22Rv1 (cell line): Measurements from ENCODE around the gene CALML4.
"Not testable (repeated sequence)": the region's sequence is repeated elsewhere in the genome, so short reads cannot be mapped to it uniquely, and the experiment has no call there.

Experiments
- H3K27ac ChIP-seq: fragments of 450-650 bp; 2 replicates; pipeline ENCODE4 v1.5.1; 2017
- ZFX ChIP-seq: fragments of 450-650 bp; IDR thresholded peaks from 2 replicates; pipeline ENCODE4 v1.6.1; 2017; ENCODE audit warnings: antibody characterized with exemption, borderline replicate concordance
- TF ChIP-seq, protein P1 (sequence below): fragments of 450-650 bp; IDR thresholded peaks from 2 replicates; pipeline ENCODE4 v1.5.1; 2017; ENCODE audit warnings: mild to moderate bottlenecking

Gene CALML4

DNA sequence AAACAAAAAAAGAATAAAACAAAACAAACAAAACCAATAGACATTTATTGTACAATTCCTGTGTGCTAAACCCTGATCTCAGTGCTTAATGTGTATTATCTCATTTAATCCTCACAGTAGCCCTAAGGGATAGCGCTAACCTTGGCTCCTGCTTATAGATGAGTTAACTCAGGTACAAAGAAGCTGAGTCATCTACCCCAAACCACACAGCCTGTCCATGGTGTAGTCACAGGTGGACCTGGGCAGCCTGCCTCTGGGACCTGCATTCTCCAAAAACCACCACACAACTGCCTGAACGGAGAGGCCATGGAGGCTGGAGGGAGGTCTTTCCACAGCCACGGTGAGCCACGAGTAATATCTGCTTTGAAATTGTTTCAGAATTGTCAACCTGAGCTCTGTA lies 29.9 kb upstream of the CALML4 start:
- H3K27ac ChIP-seq: no peak overlapping the region
- no peak for TF ChIP-seq ZFX
- TF ChIP-seq, protein P1, sequence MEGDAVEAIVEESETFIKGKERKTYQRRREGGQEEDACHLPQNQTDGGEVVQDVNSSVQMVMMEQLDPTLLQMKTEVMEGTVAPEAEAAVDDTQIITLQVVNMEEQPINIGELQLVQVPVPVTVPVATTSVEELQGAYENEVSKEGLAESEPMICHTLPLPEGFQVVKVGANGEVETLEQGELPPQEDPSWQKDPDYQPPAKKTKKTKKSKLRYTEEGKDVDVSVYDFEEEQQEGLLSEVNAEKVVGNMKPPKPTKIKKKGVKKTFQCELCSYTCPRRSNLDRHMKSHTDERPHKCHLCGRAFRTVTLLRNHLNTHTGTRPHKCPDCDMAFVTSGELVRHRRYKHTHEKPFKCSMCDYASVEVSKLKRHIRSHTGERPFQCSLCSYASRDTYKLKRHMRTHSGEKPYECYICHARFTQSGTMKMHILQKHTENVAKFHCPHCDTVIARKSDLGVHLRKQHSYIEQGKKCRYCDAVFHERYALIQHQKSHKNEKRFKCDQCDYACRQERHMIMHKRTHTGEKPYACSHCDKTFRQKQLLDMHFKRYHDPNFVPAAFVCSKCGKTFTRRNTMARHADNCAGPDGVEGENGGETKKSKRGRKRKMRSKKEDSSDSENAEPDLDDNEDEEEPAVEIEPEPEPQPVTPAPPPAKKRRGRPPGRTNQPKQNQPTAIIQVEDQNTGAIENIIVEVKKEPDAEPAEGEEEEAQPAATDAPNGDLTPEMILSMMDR: no peak

DNA sequence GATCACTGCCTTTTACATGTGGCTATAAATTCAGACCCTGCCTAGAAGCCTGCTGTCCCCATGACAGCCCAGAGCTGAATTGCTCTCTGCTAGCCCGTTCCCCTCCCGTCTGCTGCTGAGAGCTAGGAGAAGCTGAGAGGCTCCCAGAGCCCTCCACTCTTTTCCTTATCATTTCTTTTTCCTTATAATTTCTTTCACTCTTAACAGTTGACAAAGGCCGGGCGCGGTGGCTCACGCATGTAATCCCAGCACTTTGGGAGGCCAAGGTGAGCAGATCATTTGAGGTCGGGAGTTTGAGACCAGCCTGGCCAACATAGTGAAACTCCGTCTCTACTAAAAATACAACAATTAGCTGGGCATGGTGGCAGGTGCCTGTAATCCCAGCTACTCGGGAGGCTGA lies 29.4 kb upstream of the CALML4 start:
- H3K27ac ChIP-seq: not testable (repeated sequence)

DNA sequence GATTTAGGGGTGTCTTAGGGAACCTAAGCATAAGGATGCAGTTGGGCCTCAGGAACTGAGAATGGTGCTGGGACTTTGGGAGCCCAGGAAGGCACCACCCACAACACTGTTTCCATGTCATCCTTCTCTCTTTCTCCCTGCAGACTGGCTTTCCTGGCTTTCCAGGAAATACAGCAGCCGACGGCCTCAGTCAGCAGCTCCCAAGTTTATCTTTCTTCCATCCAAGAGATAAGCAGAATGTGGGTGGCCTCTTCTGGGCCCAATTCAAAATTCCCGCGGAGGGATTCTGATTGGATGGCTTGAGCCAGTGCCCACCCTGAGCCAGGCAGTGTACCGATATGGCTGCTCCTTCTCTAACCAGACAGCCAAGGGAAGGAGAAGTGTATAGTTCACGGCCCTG lies 28.9 kb upstream of the CALML4 start:
- no peak overlapping the region for H3K27ac ChIP-seq
- TF ChIP-seq, protein P1: no peak
- no peak for TF ChIP-seq ZFX

DNA sequence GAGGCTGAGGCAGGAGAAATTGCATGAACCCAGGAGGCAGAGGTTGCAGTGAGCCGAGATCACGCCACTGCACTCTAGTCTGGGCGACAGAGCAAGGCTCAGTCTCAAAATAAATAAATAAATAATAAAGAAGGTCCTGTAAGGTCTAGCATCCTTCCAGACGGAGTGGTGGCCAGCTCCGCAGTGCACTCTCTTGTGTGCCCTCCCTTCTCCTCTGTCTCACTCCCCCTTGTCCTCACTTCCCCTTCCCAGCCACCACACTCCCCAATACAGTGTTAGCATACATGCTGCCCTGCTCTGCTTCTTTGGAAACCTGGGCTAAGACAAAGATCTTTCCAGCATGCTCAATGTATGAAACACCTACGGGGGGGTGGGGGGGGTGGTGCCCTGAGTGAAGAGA lies 27.8 kb upstream of the CALML4 start:
- no peak overlapping the region for H3K27ac ChIP-seq
- TF ChIP-seq ZFX: no peak
- TF ChIP-seq, protein P1: no peak

DNA sequence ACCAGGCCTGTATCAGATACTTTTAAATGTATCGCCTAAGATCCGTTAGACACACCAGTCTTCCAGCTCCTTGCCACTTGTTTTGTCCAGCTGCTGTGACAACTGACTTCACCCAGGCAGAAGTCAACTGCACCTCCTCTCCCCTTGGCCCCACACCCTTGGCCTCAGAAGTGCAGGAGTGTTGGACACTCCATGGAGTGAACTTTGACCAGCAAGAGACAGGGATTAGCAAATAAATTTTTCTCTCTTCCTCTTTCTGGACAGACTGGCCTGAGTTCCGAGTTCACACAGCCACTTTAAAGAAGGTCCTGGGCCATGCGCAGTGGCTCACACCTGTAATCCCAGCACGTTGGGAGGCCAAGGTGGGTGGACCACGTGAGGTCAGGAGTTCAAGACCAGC lies 27.3 kb upstream of the CALML4 start:
- H3K27ac ChIP-seq: no peak overlapping the region
- TF ChIP-seq, protein P1: no peak
- no peak for TF ChIP-seq ZFX

DNA sequence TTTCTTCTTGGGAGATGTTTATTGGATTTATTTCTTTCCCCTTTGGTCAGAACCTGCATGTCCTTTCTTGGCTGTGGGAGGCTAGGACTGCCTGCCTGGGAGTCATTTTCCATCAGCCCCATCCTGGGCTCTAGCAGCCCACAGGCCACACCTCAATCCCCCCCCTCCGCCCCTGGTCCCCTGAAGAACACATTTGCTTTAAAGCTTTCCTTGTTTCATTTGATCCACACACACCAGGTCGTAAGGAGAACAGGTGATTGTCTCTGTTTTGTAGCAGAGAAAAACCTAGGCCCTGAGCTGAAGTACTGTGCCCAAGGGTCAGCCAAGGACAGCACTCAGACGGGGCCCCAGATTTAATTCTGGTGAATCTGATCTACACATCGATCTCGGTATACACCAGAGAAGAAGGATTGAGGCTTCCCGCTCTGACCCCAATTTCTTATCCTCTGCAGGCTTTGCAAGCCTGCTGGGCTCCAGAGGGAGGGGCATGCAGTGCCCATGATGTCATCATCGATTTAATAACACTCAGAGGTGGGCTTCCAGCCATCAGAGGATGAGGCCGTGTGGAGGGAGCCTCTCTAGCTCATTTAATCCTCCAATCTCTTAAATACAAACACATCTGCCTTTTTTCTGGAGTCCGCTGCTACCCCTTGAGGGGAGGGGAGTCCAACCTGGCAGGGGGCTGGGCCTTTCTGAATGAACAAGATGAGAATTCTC lies 26.1 kb upstream of the CALML4 start:
- TF ChIP-seq, protein P1: no peak
- TF ChIP-seq ZFX: no peak
- H3K27ac ChIP-seq: no peak overlapping the region

DNA sequence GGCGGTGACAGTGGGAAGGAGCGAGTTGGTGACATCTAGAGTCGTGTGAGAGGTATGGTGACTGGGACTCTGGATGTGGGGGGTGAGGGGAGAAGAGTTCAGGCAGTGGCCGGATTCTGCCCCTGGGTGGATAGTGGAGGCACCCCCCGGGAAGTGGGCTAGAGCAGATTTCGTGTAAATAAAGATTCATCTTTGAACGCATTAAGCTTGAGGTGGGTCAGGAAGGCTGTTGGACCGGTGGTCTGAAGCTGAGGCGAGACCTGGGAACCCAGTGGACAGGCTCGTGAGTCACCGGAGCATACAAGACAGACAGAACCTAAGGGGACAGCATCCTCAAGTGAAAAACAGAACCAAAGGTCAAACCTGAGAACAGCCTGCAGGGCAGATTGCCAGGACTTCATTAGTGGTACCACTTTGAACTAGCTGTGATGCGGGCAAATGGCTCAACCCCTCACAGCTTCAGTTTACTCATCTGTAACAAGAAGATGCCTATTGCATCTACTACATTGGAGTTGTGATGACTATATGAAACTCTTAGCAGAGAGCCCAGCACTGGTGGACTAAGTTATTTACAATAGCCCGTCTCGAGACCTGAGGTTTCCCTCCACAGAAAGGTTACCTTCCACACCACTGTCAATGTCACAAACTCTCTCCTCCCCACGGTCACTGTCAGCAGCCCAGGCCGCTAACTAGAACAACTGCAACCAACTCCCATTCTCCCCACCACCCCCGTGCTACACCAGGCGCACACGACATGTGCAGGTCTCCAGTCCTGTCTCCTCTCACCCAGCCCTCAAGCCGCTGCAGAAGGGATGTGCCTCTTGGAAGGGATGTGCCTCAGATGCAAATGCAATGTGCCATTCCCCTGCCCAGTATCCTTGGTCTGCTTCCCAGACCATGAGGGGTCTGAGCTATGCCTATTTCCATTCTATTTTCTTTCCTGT lies 25.3 kb upstream of the CALML4 start:
- H3K27ac ChIP-seq: peak overlapping the region; percentile 83; the same call in 1 of the 2 replicates
- TF ChIP-seq, protein P1: peak; percentile 2; the same call in 1 of the 2 replicates
- TF ChIP-seq ZFX: no peak
